WTC11 (cell line): Measurements from ENCODE around the gene ACAD8. TPM values are rescaled to one million over a fixed set of nuclear protein-coding genes. Genes with fewer than 3 reads are reported as not detected.
A peak's percentile ranks its signal among the peaks of the same experiment; 100 is the strongest.

Experiments
- ATAC-seq: fragments of 200-7000 bp; cut with Tn5 transposase; 2 replicates; pipeline ENCODE4 v1.10.0; 2021; ENCODE audit warnings: mild to moderate bottlenecking, moderate library complexity
- CTCF ChIA-PET: fragments of 300-600 bp; sonication (Branson Sonifier 250); formaldehyde crosslinking; loops from one replicate; lab custom pipeline; 2021; ENCODE audit warnings: antibody characterized with exemption; lab: Charles Lee
- POLR2A ChIA-PET: fragments of 350-600 bp; sonication (Branson Sonifier 250); formaldehyde crosslinking; loops from one replicate; lab custom pipeline; 2021; ENCODE audit warnings: antibody characterized with exemption; lab: Charles Lee
- DNase-seq: peaks from one replicate; pipeline ENCODE4 v3.0.0; 2021; ENCODE audit warnings: low spot score
- H3K27ac Mint-ChIP-seq: 2 replicates; pipeline ENCODE4 v1.8.0; 2021; ENCODE audit warnings: mixed read lengths
- H3K27me3 Mint-ChIP-seq: 2 replicates; pipeline ENCODE4 v1.8.0; 2021; ENCODE audit warnings: low read depth, mild to moderate bottlenecking, moderate library complexity, mixed read lengths
- H3K36me3 Mint-ChIP-seq: 2 replicates; pipeline ENCODE4 v1.8.0; 2021; ENCODE audit warnings: mixed read lengths
- H3K4me1 Mint-ChIP-seq: 2 replicates; pipeline ENCODE4 v1.8.0; 2022; ENCODE audit warnings: mixed read lengths
- H3K4me3 Mint-ChIP-seq: 2 replicates; pipeline ENCODE4 v1.8.0; 2021; ENCODE audit warnings: mild to moderate bottlenecking, moderate library complexity, mixed read lengths
- H3K9me3 Mint-ChIP-seq: 2 replicates; pipeline ENCODE4 v1.8.0; 2021; ENCODE audit warnings: mixed read lengths
- AR ChIP-seq: fragments of 250-450 bp; sonication (Bioruptor Pico); IDR thresholded peaks from 2 replicates; pipeline ENCODE4 v1.9.0; 2021; ENCODE audit warnings: mild to moderate bottlenecking
- ATF1 ChIP-seq: sonication (generic); formaldehyde crosslinking; IDR thresholded peaks from 2 replicates; pipeline ENCODE4 v1.8.1; 2023; ENCODE audit warnings: mild to moderate bottlenecking, moderate library complexity, missing genetic modification reagents
- CDX4 ChIP-seq: fragments of 250-450 bp; sonication (Bioruptor Pico); IDR thresholded peaks from 2 replicates; pipeline ENCODE4 v1.9.0; 2021; ENCODE audit warnings: moderate library complexity, mild to moderate bottlenecking, inconsistent platforms, borderline replicate concordance
- E2F4 ChIP-seq: sonication (generic); formaldehyde crosslinking; IDR thresholded peaks from 2 replicates; pipeline ENCODE4 v1.8.1; 2022; ENCODE audit warnings: low read depth, mild to moderate bottlenecking, moderate library complexity, missing genetic modification reagents, borderline replicate concordance
- ESRRA ChIP-seq: sonication (generic); formaldehyde crosslinking; IDR thresholded peaks from 2 replicates; pipeline ENCODE4 v1.8.1; 2022; ENCODE audit warnings: mild to moderate bottlenecking, missing genetic modification reagents, borderline replicate concordance
- GRHL2 ChIP-seq: fragments of 250-450 bp; sonication (Bioruptor Pico); IDR thresholded peaks from 2 replicates; pipeline ENCODE4 v1.8.0; 2022; ENCODE audit warnings: mild to moderate bottlenecking, moderate library complexity; ENCODE audit not compliant: insufficient replicate concordance, severe bottlenecking
- IRF1 ChIP-seq: sonication (generic); formaldehyde crosslinking; IDR thresholded peaks from 2 replicates; pipeline ENCODE4 v1.8.0; 2023; ENCODE audit warnings: missing genetic modification reagents
- IRF2 ChIP-seq: sonication (generic); formaldehyde crosslinking; IDR thresholded peaks from 2 replicates; pipeline ENCODE4 v1.8.0; 2022; ENCODE audit warnings: low read depth, missing genetic modification reagents, borderline replicate concordance
- MLX ChIP-seq: sonication (generic); formaldehyde crosslinking; IDR thresholded peaks from 2 replicates; pipeline ENCODE4 v1.8.1; 2023; ENCODE audit warnings: mild to moderate bottlenecking, missing genetic modification reagents, moderate library complexity
- NFE2L1 ChIP-seq: sonication (generic); formaldehyde crosslinking; IDR thresholded peaks from 2 replicates; pipeline ENCODE4 v1.8.1; 2023; ENCODE audit warnings: missing genetic modification reagents
- NR1H2 ChIP-seq: sonication (generic); formaldehyde crosslinking; IDR thresholded peaks from 2 replicates; pipeline ENCODE4 v1.9.0; 2021; ENCODE audit warnings: mild to moderate bottlenecking, moderate library complexity, missing genetic modification reagents
- OVOL2 ChIP-seq: fragments of 250-450 bp; sonication (Bioruptor Pico); IDR thresholded peaks from 2 replicates; pipeline ENCODE4 v1.9.0; 2021; ENCODE audit warnings: mild to moderate bottlenecking, borderline replicate concordance
- PRRX2 ChIP-seq: fragments of 250-450 bp; sonication (Bioruptor Pico); IDR thresholded peaks from 2 replicates; pipeline ENCODE4 v1.8.0; 2021; ENCODE audit warnings: mild to moderate bottlenecking
- SMAD4 ChIP-seq: sonication (generic); formaldehyde crosslinking; IDR thresholded peaks from 2 replicates; pipeline ENCODE4 v1.8.0; 2022; ENCODE audit warnings: mild to moderate bottlenecking, missing genetic modification reagents
- SOX15 ChIP-seq: fragments of 250-450 bp; sonication (Bioruptor Pico); IDR thresholded peaks from 2 replicates; pipeline ENCODE4 v1.9.0; 2021; ENCODE audit warnings: mild to moderate bottlenecking
- TCF7 ChIP-seq: sonication (generic); formaldehyde crosslinking; IDR thresholded peaks from 2 replicates; pipeline ENCODE4 v1.8.0; 2022; ENCODE audit warnings: mild to moderate bottlenecking, low read depth, missing genetic modification reagents, moderate library complexity
- ZNF138 ChIP-seq: sonication (generic); formaldehyde crosslinking; conservative IDR thresholded peaks from 2 replicates; pipeline ENCODE4 v1.8.1; 2022; ENCODE audit warnings: mild to moderate bottlenecking, moderate library complexity, missing genetic modification reagents
- ZNF232 ChIP-seq: sonication (generic); formaldehyde crosslinking; IDR thresholded peaks from 2 replicates; pipeline ENCODE4 v1.8.0; 2022; ENCODE audit warnings: mild to moderate bottlenecking, missing genetic modification reagents
- ZNF425 ChIP-seq: fragments of 250-450 bp; sonication (Bioruptor Pico); conservative IDR thresholded peaks from 2 replicates; pipeline ENCODE4 v1.9.0; 2021; ENCODE audit warnings: mild to moderate bottlenecking
- total RNA-seq: library from RNA; stranded (reverse); gene quantifications from 3 replicates; pipeline ENCODE4 v1.2.3, GENCODE V29; 2021
- TF ChIP-seq, protein P1 (sequence below): sonication (generic); formaldehyde crosslinking; IDR thresholded peaks from 2 replicates; pipeline ENCODE4 v1.8.1; 2022; ENCODE audit warnings: mild to moderate bottlenecking, missing genetic modification reagents, moderate library complexity, borderline replicate concordance

The ACAD8 gene
- total RNA-seq, 1 experiment from 2014 or later, result 55.2 TPM

GRCh38 chr11:134289167-134289566, 35.8 kb downstream of the ACAD8 start:
- H3K36me3 Mint-ChIP-seq, result peaks cover 64% of the 10 kb centered on the region
- H3K4me3 Mint-ChIP-seq, result no peak overlapping the region
- no peaks in the 10 kb centered on the region for H3K27me3 Mint-ChIP-seq
- peaks cover 20% of the 10 kb centered on the region for H3K4me1 Mint-ChIP-seq
- H3K9me3 Mint-ChIP-seq, result no peaks in the 10 kb centered on the region
- H3K27ac Mint-ChIP-seq, result peak overlapping the region; percentile 89
- ATAC-seq (no peak), DNase-seq (no peak)
- no peak for TF ChIP-seq ATF1 (CRISPR knock-in tag)
- no peak for TF ChIP-seq NR1H2
- TF ChIP-seq AR, result no peak
- no peak for TF ChIP-seq IRF1 (CRISPR knock-in tag)
- TF ChIP-seq ZNF232 (CRISPR knock-in tag), result no peak
- no peak for TF ChIP-seq CDX4 (CRISPR knock-in tag)
- TF ChIP-seq SMAD4, result no peak
- TF ChIP-seq NFE2L1 (CRISPR knock-in tag), result no peak
- TF ChIP-seq MLX (CRISPR knock-in tag), result no peak
- no peak for TF ChIP-seq GRHL2 (CRISPR knock-in tag)
- ChIA-PET CTCF (interaction anchor here (0.7 to 1.0 kb wide), 2 partner anchors 27 to 35 kb away, joined by 3 read pairs; no protein-coding TSS in a partner anchor), POLR2A (no interaction called here)

DNA sequence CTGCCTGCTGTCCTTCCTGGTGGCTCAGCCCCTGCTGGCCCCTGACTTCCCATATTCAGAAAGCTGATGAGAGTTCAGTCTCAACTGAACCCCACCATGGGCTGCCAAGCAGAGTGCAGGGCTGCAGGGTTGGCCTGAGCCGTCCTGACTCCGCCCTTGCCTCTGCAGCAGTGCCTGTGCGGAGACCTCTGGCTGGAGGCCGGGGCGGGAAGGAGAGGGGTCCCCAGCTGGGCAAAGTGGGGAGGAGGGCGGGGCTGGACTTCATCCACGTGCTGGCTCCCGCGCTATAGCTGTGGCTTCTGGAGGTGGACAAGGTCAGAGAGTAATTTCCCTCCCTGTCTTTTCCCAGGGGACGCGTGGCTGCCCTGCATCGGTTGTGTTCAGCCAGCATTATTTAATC, 36.4 kb downstream of the ACAD8 start:
- CTCF ChIA-PET, result interaction anchor here (0.7 to 1.0 kb wide), 2 partner anchors 28 to 35 kb away, joined by 3 read pairs; no protein-coding TSS in a partner anchor
- H3K27ac Mint-ChIP-seq, result peak overlapping the region; percentile 89

GRCh38 chr11:134290646-134291045, 37.3 kb downstream of the ACAD8 start:
- Mint-ChIP-seq H3K4me3 (no peak overlapping the region), H3K27ac (peak overlapping the region; percentile 72; the same call in 1 of the 2 replicates), H3K36me3 (peaks cover 64% of the 10 kb centered on the region), H3K27me3 (no peaks in the 10 kb centered on the region), H3K9me3 (peaks cover 1% of the 10 kb centered on the region; the same call in 1 of the 2 replicates), H3K4me1 (peaks cover 20% of the 10 kb centered on the region)
- ATAC-seq (no peak), DNase-seq (no peak)
- ChIA-PET POLR2A (no interaction called here), CTCF (no interaction called here)
- TF ChIP-seq OVOL2 (no peak), PRRX2 (CRISPR knock-in tag) (no peak), SMAD4 (no peak), CDX4 (CRISPR knock-in tag) (no peak), ZNF138 (CRISPR knock-in tag) (no peak), ZNF425 (CRISPR knock-in tag) (no peak), IRF2 (CRISPR knock-in tag) (no peak), ESRRA (CRISPR knock-in tag) (no peak), SOX15 (CRISPR knock-in tag) (no peak)
- TF ChIP-seq, protein P1, sequence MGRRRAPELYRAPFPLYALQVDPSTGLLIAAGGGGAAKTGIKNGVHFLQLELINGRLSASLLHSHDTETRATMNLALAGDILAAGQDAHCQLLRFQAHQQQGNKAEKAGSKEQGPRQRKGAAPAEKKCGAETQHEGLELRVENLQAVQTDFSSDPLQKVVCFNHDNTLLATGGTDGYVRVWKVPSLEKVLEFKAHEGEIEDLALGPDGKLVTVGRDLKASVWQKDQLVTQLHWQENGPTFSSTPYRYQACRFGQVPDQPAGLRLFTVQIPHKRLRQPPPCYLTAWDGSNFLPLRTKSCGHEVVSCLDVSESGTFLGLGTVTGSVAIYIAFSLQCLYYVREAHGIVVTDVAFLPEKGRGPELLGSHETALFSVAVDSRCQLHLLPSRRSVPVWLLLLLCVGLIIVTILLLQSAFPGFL (CRISPR knock-in tag), result no peak

More for the DNA sequence above, 36.4 kb downstream of the ACAD8 start:
- no peak overlapping the region for H3K4me3 Mint-ChIP-seq
- peaks cover 64% of the 10 kb centered on the region for H3K36me3 Mint-ChIP-seq
- H3K9me3 Mint-ChIP-seq, result no peaks in the 10 kb centered on the region
- no peaks in the 10 kb centered on the region for H3K27me3 Mint-ChIP-seq
- POLR2A ChIA-PET, result no interaction called here
- ATAC-seq (peak; percentile 73), DNase-seq (peak; percentile 35)
- no peak for TF ChIP-seq E2F4 (CRISPR knock-in tag)
- TF ChIP-seq TCF7, result no peak
- peaks cover 20% of the 10 kb centered on the region for H3K4me1 Mint-ChIP-seq
